Measurements from ENCODE around the gene NBAS.
"Not testable (repeated sequence)": the region's sequence is repeated elsewhere in the genome, so short reads cannot be mapped to it uniquely, and the experiment has no call there.

Gene NBAS

GRCh38 chr2:15527074-15527739 is 33.9 kb downstream of the NBAS start:
- no peak for DNase-seq (ENCODE audit: low read depth in 2 of 2)

- DNase-seq (ENCODE audit: low read depth in 2 of 2), result no peak
Measured at GRCh38 chr2:15521641-15522181, 39.4 kb downstream of the NBAS start.

- DNase-seq (ENCODE audit: low read depth in 2 of 2), result no peak
Measured at GRCh38 chr2:15520346-15520745, 40.8 kb downstream of the NBAS start.

- DNase-seq (ENCODE audit: low read depth in 2 of 2), result not testable (repeated sequence)
Measured at GRCh38 chr2:15518759-15519158, 42.4 kb downstream of the NBAS start.

GRCh38 chr2:15517793-15518192 is 43.3 kb downstream of the NBAS start:
- no peak for DNase-seq (ENCODE audit: low read depth in 2 of 2)

- no peak for DNase-seq (ENCODE audit: low read depth in 2 of 2)
Measured at GRCh38 chr2:15511686-15512085, 49.4 kb downstream of the NBAS start.

- DNase-seq (ENCODE audit: low read depth in 2 of 2), result no peak
Measured at GRCh38 chr2:15510552-15510951, 50.6 kb downstream of the NBAS start.

GRCh38 chr2:15510131-15510530 is 51.0 kb downstream of the NBAS start:
- DNase-seq (ENCODE audit: low read depth in 2 of 2), result no peak

GRCh38 chr2:15507697-15508096 is 53.4 kb downstream of the NBAS start:
- no peak for DNase-seq (ENCODE audit: low read depth in 2 of 2)

- DNase-seq (ENCODE audit: low read depth in 2 of 2), result no peak
Measured at GRCh38 chr2:15507061-15507460, 54.1 kb downstream of the NBAS start.

GRCh38 chr2:15506229-15506819 is 54.8 kb downstream of the NBAS start:
- no peak for DNase-seq (ENCODE audit: low read depth in 2 of 2)

- DNase-seq (ENCODE audit: low read depth in 2 of 2), result no peak
Measured at GRCh38 chr2:15504882-15505663, 56.1 kb downstream of the NBAS start.

GRCh38 chr2:15499251-15499650 is 61.9 kb downstream of the NBAS start:
- DNase-seq (ENCODE audit: low read depth in 2 of 2), result not testable (repeated sequence)

- DNase-seq (ENCODE audit: low read depth in 2 of 2), result no peak
Measured at GRCh38 chr2:15498554-15498953, 62.6 kb downstream of the NBAS start.

GRCh38 chr2:15494877-15495276 is 66.3 kb downstream of the NBAS start:
- DNase-seq (ENCODE audit: low read depth in 2 of 2), result no peak

- no peak for DNase-seq (ENCODE audit: low read depth in 2 of 2)
Measured at GRCh38 chr2:15492773-15493325, 68.3 kb downstream of the NBAS start.

GRCh38 chr2:15486770-15487169 is 74.4 kb downstream of the NBAS start:
- DNase-seq (ENCODE audit: low read depth in 2 of 2), result no peak

GRCh38 chr2:15485949-15486348 is 75.2 kb downstream of the NBAS start:
- no peak for DNase-seq (ENCODE audit: low read depth in 2 of 2)

GRCh38 chr2:15481000-15481399 is 80.1 kb downstream of the NBAS start:
- no peak for DNase-seq (ENCODE audit: low read depth in 2 of 2)

- DNase-seq (ENCODE audit: low read depth in 2 of 2), result no peak
Measured at GRCh38 chr2:15480552-15480951, 80.6 kb downstream of the NBAS start.

GRCh38 chr2:15472876-15473275 is 88.3 kb downstream of the NBAS start:
- DNase-seq (ENCODE audit: low read depth in 2 of 2), result no peak

GRCh38 chr2:15472133-15472532 is 89.0 kb downstream of the NBAS start:
- no peak for DNase-seq (ENCODE audit: low read depth in 2 of 2)
